HepG2 (cell line): ENCODE results near the gene ARMH3. TPM values are rescaled to one million over a fixed set of nuclear protein-coding genes. Genes with fewer than 3 reads are reported as not detected.

Experiments
- ESRRA ChIP-seq: sonication (generic); formaldehyde crosslinking; IDR thresholded peaks from 2 replicates; pipeline ENCODE4 v1.5.1; 2020; ENCODE audit warnings: mild to moderate bottlenecking, low read depth, missing genetic modification reagents
- GFI1 ChIP-seq: sonication (generic); formaldehyde crosslinking; IDR thresholded peaks from 2 replicates; pipeline ENCODE4 v1.5.0; 2020; ENCODE audit warnings: missing genetic modification reagents, mild to moderate bottlenecking, borderline replicate concordance
- KLF12 ChIP-seq: sonication (generic); formaldehyde crosslinking; IDR thresholded peaks from 2 replicates; pipeline ENCODE4 v1.4.0; 2020; ENCODE audit warnings: missing genetic modification reagents, borderline replicate concordance
- MAFK ChIP-seq, 2 experiments: IDR thresholded peaks in 1 of 2; conservative IDR thresholded peaks in 1 of 2; 2 replicates each; pipeline ENCODE4 v1.6.1; 2011; ENCODE audit warnings: improper control_type of control experiment in 2 of 2, low read length in 2 of 2
- MIER2 ChIP-seq: IDR thresholded peaks from 2 replicates; pipeline ENCODE4 v1.6.1; 2016; ENCODE audit warnings: missing biosample characterization, missing genetic modification reagents
- MTF2 ChIP-seq: sonication (generic); formaldehyde crosslinking; IDR thresholded peaks from 2 replicates; pipeline ENCODE4 v1.5.0; 2020; ENCODE audit warnings: missing genetic modification reagents, borderline replicate concordance
- NFE2L1 ChIP-seq: sonication (generic); formaldehyde crosslinking; IDR thresholded peaks from 2 replicates; pipeline ENCODE4 v1.4.0; 2020; ENCODE audit warnings: missing genetic modification reagents, mild to moderate bottlenecking, borderline replicate concordance
- NFYB ChIP-seq: sonication (generic); formaldehyde crosslinking; IDR thresholded peaks from 2 replicates; pipeline ENCODE4 v1.4.0; 2020; ENCODE audit warnings: missing genetic modification reagents
- NRL ChIP-seq: sonication (generic); formaldehyde crosslinking; IDR thresholded peaks from 2 replicates; pipeline ENCODE4 v1.5.0; 2020; ENCODE audit warnings: missing genetic modification reagents, mild to moderate bottlenecking, moderate library complexity, borderline replicate concordance
- POLR2G ChIP-seq: fragments of 200-400 bp; formaldehyde crosslinking; IDR thresholded peaks from 2 replicates; pipeline ENCODE4 v1.6.1; 2018; ENCODE audit warnings: mild to moderate bottlenecking, low read depth, low read length, moderate library complexity
- SETDB1 ChIP-seq: sonication (generic); formaldehyde crosslinking; IDR thresholded peaks from 2 replicates; pipeline ENCODE4 v1.5.1; 2020; ENCODE audit warnings: missing genetic modification reagents, mild to moderate bottlenecking, borderline replicate concordance
- SP4 ChIP-seq: sonication (generic); formaldehyde crosslinking; IDR thresholded peaks from 2 replicates; pipeline ENCODE4 v1.8.1; 2023; ENCODE audit warnings: mild to moderate bottlenecking, missing genetic modification reagents
- XBP1 ChIP-seq: sonication (generic); formaldehyde crosslinking; IDR thresholded peaks from 2 replicates; pipeline ENCODE4 v1.5.0; 2020; ENCODE audit warnings: missing genetic modification reagents
- ZBED4 ChIP-seq: sonication (generic); formaldehyde crosslinking; IDR thresholded peaks from 2 replicates; pipeline ENCODE4 v1.4.0; 2020; ENCODE audit warnings: missing genetic modification reagents, borderline replicate concordance
- ZNF143 ChIP-seq: sonication (generic); formaldehyde crosslinking; IDR thresholded peaks from 2 replicates; pipeline ENCODE4 v1.4.0; 2020; ENCODE audit warnings: missing genetic modification reagents
- ZNF24 ChIP-seq: fragments of 450-650 bp; IDR thresholded peaks from 2 replicates; pipeline ENCODE4 v1.6.1; 2017; ENCODE audit warnings: antibody characterized with exemption, mild to moderate bottlenecking
- ZNF564 ChIP-seq: sonication (generic); formaldehyde crosslinking; IDR thresholded peaks from 2 replicates; pipeline ENCODE4 v1.8.1; 2023; ENCODE audit warnings: mild to moderate bottlenecking, missing genetic modification reagents
- ZNF572 ChIP-seq: sonication (generic); formaldehyde crosslinking; IDR thresholded peaks from 2 replicates; pipeline ENCODE4 v1.5.1; 2020; ENCODE audit warnings: mild to moderate bottlenecking, missing genetic modification reagents
- ZNF740 ChIP-seq: sonication (generic); formaldehyde crosslinking; IDR thresholded peaks from 2 replicates; pipeline ENCODE4 v1.4.0; 2020; ENCODE audit warnings: missing genetic modification reagents
- ZNF761 ChIP-seq: sonication (generic); formaldehyde crosslinking; conservative IDR thresholded peaks from 2 replicates; pipeline ENCODE4 v1.4.0; 2020; ENCODE audit warnings: mild to moderate bottlenecking, missing genetic modification reagents
- polyA plus RNA-seq, 8 experiments: library from polyadenylated mRNA; depleted of rRNA in 3 of 8; stranded (reverse) in 7 of 8; unstranded in 1 of 8; fragments of >200 nt; fragmentation: Illumina TruSeq in 4 of 8; extraction: Trizol in 4 of 8; gene quantifications; 2 replicates each; pipeline versions ENCODE4 v1.2.1 to v1.2.3, GENCODE V29; 2011 to 2016; ENCODE audit warnings: low read depth in 4 of 8, missing spikeins in 1 of 8, mixed read lengths in 1 of 8; ENCODE audit not compliant: insufficient read depth in 1 of 8
- total RNA-seq, 5 experiments: library from RNA; depleted of rRNA; stranded (reverse); fragments of >200 nt; fragmentation: Illumina TruSeq; extraction: Trizol; gene quantifications; 2 replicates each; pipeline ENCODE4 v1.2.3, GENCODE V29; 2016; ENCODE audit warnings: low read depth in 1 of 5
- TF ChIP-seq, protein P1 (sequence below): sonication (generic); formaldehyde crosslinking; IDR thresholded peaks from 2 replicates; pipeline ENCODE4 v1.5.1; 2020; ENCODE audit warnings: missing genetic modification reagents, mild to moderate bottlenecking, borderline replicate concordance
- TF ChIP-seq, protein P2 (sequence below): sonication (generic); formaldehyde crosslinking; IDR thresholded peaks from 2 replicates; pipeline ENCODE4 v1.4.0; 2020; ENCODE audit warnings: mild to moderate bottlenecking, missing genetic modification reagents

The ARMH3 gene
- total and polyA plus RNA-seq, 2 of the 13 experiments (the other 11 are each of a cell fraction or from before 2014, with no cell fraction given): 8.4 to 16.9 TPM

GRCh38 chr10:102055647-102056419, at the start of gene ARMH3 (continued):
- TF ChIP-seq ZBED4 (CRISPR knock-in tag) (peak; percentile 80; the same call in 1 of the 2 replicates), SP4 (peak; percentile 90), ZNF572 (CRISPR knock-in tag) (peak; percentile 31; the same call in 1 of the 2 replicates), SETDB1 (CRISPR knock-in tag) (no peak), NFYB (CRISPR knock-in tag) (no peak), KLF12 (CRISPR knock-in tag) (peak; percentile 90), ZNF761 (CRISPR knock-in tag) (peak; percentile 86; the same call in 1 of the 2 replicates), ZNF564 (no peak; the same call in 1 of the 2 replicates), MIER2 (no peak), ZNF143 (CRISPR knock-in tag) (peak; percentile 98), NFE2L1 (no peak), ZNF740 (0 out of 2 replicates have a peak, but pooled peaks have one; percentile 56), NRL (CRISPR knock-in tag) (peak; percentile 65; the same call in 1 of the 2 replicates), MAFK (conservative IDR thresholded peaks at IDR 0.05 in 1 of 2, IDR thresholded peaks at IDR 0.05 in 1 of 2; ENCODE audit: low read length in 2 of 2) (peak; percentile 17 to 35; a peak in 2 of 4 replicates), POLR2G (peak; percentile 85), MTF2 (no peak; the same call in 1 of the 2 replicates), GFI1 (CRISPR knock-in tag) (0 out of 2 replicates have a peak, but pooled peaks have one; percentile 50), ZNF24 (0 out of 2 replicates have a peak, but pooled peaks have one; percentile 6), ESRRA (0 out of 2 replicates have a peak, but pooled peaks have one; percentile 59), XBP1 (CRISPR knock-in tag) (no peak)
- TF ChIP-seq, protein P1, sequence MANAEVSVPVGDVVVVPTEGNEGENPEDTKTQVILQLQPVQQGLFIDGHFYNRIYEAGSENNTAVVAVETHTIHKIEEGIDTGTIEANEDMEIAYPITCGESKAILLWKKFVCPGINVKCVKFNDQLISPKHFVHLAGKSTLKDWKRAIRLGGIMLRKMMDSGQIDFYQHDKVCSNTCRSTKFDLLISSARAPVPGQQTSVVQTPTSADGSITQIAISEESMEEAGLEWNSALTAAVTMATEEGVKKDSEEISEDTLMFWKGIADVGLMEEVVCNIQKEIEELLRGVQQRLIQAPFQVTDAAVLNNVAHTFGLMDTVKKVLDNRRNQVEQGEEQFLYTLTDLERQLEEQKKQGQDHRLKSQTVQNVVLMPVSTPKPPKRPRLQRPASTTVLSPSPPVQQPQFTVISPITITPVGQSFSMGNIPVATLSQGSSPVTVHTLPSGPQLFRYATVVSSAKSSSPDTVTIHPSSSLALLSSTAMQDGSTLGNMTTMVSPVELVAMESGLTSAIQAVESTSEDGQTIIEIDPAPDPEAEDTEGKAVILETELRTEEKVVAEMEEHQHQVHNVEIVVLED (CRISPR knock-in tag): peak; percentile 93
- TF ChIP-seq, protein P2, sequence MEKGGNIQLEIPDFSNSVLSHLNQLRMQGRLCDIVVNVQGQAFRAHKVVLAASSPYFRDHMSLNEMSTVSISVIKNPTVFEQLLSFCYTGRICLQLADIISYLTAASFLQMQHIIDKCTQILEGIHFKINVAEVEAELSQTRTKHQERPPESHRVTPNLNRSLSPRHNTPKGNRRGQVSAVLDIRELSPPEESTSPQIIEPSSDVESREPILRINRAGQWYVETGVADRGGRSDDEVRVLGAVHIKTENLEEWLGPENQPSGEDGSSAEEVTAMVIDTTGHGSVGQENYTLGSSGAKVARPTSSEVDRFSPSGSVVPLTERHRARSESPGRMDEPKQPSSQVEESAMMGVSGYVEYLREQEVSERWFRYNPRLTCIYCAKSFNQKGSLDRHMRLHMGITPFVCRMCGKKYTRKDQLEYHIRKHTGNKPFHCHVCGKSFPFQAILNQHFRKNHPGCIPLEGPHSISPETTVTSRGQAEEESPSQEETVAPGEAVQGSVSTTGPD (CRISPR knock-in tag): no peak
